HG02885 (cell line): ENCODE measurements around the gene INCA1.
"Not testable (repeated sequence)": the region's sequence is repeated elsewhere in the genome, so short reads cannot be mapped to it uniquely, and the experiment has no call there.

Experiments used
- ATAC-seq: cut with Tn5 transposase; IDR thresholded peaks from one replicate; pipeline ENCODE4 v1.9.1; 2021; ENCODE audit warnings: mild to moderate bottlenecking; ENCODE audit not compliant: unreplicated experiment, poor library complexity

INCA1 gene, protein sequence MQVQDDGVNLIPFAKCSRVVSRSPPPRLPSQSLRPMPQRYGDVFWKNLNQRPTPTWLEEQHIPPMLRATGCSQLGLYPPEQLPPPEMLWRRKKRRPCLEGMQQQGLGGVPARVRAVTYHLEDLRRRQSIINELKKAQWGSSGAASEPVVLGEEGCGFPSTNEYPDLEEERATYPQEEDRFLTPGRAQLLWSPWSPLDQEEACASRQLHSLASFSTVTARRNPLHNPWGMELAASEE

GRCh38 chr17:4997302-4998026 lies at the start of gene INCA1, which contains the start of gene KIF1C:
INCA1 (minus strand) TSS chr17:4997522; CDS start chr17:4994437, 3,085 bp downstream.
KIF1C (plus strand) TSS chr17:4997950; CDS start chr17:5000247, 2,297 bp downstream.
- ATAC-seq, result peak; percentile 86

DNA sequence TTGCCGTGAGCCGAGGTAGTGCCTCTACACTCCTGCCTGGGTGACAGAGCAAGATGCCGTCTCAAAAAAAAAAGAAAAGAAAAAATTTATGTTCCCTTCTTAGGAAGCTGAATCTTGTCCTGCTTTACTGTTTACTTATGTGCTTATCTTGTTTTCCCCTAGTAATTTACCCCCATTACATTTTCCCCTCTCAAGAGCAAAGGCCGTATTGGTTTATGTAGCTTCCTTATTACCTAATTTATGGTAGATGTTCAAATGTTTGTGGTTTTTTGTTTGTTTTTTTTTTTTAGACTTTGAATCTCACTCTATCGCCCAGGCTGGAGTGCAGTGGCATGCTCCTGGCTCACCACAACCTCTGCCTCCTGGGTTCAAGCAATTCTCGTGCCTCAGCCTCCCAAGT lies 48.2 kb upstream of the INCA1 start:
- ATAC-seq, result no peak

DNA sequence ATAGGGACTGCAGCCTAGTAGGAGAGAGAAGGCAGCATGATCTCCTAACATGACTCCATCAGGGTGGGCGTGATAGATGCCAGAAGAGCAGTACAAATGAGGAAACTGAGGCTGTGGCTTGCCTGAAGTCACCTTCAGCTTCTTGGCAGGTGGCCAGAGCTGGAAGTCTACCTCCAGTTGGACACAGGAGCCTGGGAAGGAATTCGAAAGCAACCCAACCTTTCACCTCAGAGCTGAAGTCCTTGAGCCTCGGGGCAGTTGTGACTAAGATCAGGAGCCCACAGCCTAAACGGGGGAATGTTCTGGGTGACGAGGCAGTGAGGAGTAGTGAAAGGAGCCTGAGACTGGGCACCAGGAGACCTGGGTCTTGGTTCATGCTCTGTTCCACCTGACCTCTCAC lies 47.3 kb upstream of the INCA1 start:
- ATAC-seq, result no peak

DNA sequence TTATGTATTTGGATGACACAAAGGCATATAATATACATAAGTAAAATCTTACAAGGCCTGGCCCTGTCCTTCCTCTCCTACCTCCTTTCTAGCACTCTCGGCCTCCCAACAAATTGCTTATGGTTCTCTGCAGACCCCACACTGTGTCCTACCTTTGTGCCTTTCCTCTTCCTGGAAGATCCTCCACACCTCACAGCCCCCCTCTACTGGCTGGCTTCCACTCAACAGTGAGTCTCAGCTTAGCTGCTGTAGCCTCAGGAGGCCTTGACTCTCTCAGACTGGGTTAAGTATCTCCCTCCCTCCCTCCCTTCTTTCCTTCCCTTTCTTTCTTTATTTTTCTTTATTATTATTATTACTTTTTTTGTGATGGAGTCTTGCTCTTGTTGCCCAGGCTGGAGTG lies 46.2 kb upstream of the INCA1 start:
- no peak for ATAC-seq

DNA sequence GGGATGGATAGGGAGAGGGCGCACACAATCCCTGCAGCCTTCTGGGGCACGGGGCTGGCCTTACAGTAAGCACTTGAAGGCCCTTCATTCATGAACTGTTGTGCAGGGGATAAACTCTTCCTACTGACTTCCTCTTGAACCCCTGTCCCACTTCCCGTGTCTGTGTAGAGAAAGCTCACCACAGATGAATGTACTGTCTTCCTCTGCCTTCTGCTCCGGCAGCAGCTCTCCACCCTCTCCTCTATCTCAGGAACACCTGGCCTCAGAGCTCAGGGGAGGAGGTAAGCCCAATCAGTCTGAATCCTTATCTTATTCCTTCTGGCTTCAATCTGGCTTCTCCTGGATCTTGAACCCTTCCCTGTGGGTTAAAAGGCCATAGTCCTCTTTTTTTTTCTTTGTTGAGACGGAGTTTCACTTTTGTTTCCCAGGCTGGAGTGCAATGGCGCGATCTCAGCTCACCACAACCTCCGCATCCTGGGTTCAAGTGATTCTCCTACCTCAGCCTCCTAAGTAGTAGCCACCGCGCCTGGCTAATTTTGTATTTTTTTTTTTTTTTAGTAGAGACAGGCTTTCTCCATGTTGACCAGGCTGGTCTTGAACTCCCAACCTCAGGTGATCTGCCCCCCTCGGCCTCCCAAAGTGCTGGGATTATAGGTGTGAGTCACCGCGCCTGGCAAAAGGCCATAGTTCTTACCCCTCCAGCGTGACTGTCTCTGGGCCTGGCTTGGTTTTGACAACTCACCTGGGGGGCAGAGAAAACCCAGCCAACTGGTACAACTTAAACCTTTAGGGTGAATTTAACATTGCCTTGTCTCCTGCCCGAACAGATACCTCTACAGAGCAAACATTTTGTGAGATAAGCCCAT lies 45.1 kb upstream of the INCA1 start:
- no peak for ATAC-seq

GRCh38 chr17:5035315-5035714 lies 38.0 kb upstream of the INCA1 start, which contains the start of gene SLC52A1:
SLC52A1 (minus strand) TSS chr17:5035426; CDS start chr17:5034606, 820 bp downstream.
- ATAC-seq, result no peak

DNA sequence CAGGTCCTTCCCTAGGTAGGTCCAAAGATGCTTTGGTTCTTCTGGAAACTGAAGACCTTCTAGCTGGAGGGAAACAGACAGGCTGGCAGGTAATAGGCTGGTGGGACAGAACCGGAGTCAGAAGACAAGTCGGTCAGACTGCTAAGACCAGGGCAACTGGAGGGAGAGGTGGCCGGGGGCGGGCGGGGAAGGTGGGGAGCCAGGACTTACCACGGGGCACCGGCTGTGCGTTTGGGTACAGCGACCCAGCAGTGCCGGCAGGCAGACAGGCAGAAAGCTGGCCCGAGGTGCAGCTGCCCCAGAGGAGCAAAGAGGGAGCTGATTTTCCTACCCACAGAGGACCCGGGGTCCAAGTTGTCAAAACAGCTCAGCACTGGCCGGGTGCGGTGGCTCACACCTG lies 37.3 kb upstream of the INCA1 start:
- no peak for ATAC-seq

- ATAC-seq, result no peak
Measured at GRCh38 chr17:5034063-5034462, 36.7 kb upstream of the INCA1 start.

GRCh38 chr17:5033352-5034015 lies 36.2 kb upstream of the INCA1 start:
- ATAC-seq, result no peak

DNA sequence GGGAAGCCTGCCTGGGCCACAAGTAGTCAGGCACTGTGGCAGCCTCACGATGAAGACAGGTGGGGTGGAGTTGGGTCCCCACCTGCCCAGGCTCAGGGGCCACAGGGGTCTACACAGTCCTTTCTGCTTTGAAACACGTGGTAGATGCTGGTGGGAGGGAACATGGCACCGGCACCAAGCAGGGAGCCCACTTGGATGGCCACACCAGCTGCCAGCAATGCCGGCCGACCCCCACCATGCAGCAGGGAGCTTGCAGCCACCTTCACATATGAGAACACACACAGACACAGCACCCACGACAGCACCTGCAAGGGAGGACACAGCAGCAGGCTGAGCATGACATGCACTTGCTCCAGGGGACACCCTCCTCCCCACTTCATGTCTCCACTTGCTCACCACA lies 35.5 kb upstream of the INCA1 start:
- ATAC-seq, result no peak

- peak; percentile 62 for ATAC-seq
Measured at GRCh38 chr17:5031365-5032082, 34.2 kb upstream of the INCA1 start.

- not testable (repeated sequence) for ATAC-seq
Measured at GRCh38 chr17:5030168-5030567, 32.8 kb upstream of the INCA1 start.

DNA sequence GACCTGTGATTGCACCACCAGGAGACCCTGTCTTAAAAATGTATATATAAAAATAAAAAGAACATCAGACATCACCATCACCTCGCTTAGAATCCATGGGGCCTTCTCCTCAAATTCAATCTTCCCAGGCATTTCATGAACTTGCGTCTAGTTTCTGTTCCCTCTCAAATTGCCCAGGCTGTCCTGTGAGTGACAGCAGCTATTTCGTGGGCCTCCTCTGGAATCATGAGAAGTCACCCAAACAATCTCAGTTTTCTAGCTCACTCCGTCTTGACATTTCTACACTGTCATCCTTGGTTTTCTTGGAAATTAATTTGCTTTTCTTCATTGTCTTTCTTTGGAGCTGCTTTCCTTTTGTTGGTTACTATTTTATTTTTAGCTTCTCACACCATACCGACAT lies 30.6 kb upstream of the INCA1 start:
- ATAC-seq, result no peak

DNA sequence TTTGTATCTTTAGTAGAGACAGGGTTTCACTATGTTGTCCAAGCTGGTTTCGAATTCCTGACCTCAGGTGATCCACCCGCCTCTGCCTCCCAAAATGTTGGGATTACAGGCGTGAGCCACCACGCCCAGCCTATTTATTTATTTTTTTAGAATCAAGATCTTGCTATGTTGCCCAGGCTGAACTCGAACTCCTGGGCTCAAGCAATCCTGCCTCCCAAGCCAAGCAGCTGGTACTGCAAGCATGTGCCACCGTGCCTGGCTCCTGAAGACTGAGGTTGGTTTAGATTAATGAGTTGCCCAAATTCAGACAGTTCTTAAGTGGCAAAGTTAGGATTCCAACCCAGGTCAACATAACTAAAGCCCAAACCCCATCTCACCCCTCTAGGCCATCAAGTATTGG lies 30.0 kb upstream of the INCA1 start:
- no peak for ATAC-seq

DNA sequence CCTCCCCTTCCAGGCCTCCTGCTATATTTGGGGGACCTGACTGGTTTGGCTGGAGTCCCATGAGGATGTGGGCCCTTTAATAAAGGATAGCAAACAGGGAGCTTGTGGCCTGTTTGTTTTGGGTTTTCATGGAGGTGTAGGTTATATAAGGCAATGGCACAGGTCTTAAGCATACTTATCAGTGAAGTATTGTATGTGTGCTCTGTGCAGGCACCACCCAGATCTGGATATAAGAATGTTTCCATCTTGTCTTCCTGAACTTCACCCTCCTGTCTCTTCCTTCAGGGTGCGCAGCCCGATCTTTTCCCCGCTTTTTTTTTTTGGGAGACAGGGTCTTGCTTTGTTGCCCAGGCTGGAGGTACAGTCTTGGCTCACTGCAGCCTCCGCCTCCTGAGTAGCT lies 27.3 kb upstream of the INCA1 start:
- ATAC-seq, result no peak

- ATAC-seq, result no peak
Measured at GRCh38 chr17:5023588-5024147, 26.3 kb upstream of the INCA1 start.

DNA sequence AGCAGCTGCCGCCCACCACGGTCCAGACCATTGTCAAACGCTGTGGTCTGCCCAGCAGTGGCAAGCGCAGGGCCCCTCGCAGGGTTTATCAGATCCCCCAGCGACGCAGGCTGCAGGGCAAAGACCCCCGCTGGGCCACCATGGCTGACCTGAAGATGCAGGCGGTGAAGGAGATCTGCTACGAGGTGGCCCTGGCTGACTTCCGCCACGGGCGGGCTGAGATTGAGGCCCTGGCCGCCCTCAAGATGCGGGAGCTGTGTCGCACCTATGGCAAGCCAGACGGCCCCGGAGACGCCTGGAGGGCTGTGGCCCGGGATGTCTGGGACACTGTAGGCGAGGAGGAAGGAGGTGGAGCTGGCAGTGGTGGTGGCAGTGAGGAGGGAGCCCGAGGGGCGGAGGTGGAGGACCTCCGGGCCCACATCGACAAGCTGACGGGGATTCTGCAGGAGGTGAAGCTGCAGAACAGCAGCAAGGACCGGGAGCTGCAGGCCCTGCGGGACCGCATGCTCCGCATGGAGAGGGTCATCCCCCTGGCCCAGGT lies 24.9 kb upstream of the INCA1 start:
- no peak for ATAC-seq

GRCh38 chr17:5020502-5021023 lies 23.2 kb upstream of the INCA1 start:
- ATAC-seq, result no peak

DNA sequence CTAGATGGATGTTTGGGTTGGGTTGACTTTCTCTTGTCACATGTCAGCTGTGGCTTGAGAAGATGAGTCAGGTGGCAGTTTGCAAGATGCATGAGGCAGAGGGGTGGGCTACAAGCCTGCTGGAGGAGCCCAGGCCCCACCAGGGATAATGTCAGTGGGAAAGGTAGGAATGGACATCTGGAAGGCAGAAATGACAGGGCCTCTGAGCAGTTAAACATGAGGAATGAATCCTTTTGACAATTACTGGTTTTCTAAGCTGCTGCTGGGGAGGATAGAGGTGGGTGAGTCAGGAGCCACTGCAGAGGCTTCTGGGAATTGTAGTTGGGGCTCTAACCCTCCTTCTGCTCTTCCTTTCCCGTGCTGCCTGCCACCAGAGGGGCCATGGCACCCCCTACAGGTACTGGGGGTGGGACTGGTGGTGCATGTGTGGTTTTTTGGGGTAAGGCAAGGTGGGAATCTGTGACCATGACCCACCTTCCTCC lies 22.2 kb upstream of the INCA1 start:
- no peak for ATAC-seq
